ENCODE measurements around the gene SMOC2. TPM values are rescaled to one million over a fixed set of nuclear protein-coding genes. Genes with fewer than 3 reads are reported as not detected.

Gene SMOC2
- polyA plus RNA-seq, 1 donor (not counting 4 experiments of a cell fraction or from before 2014, with no cell fraction given), result 1.1 TPM

DNA sequence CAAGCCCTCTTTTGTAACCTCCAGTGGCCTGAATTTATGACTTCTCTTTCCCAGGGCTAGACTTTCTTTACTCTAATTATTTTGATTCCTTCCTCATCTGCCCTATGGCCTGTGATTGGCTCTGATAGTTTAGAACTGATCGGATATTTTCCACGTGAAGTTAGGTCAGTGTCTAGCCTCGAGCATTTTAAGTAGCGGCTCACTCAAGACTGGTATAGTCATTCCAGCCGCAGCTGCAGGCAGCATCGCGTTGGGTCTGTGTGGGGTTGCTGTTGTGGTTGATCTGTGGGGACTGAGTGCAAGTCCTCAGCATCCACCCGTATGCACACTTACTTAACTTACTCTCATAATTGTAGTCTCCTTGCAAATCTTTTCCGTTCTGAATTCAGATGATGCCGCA lies 105.7 kb downstream of the SMOC2 start:
- Histone ChIP-seq H3K9me3 (ENCODE audit: control insufficient read depth, low read depth, low read length) (no peaks in the 10 kb centered on the region), H4K20me1 (ENCODE audit: control insufficient read depth, extremely low read depth, insufficient read depth, low read length) (no peaks in the 10 kb centered on the region), H3K4me3 (ENCODE audit: control insufficient read depth in 2 of 3, extremely low read depth in 1 of 3, insufficient read depth in 2 of 3, low read depth in 1 of 3, low read length in 3 of 3) (no peak overlapping the region), H3K36me3 (ENCODE audit: control insufficient read depth in 2 of 2, extremely low read depth in 1 of 2, insufficient read depth in 2 of 2, low read length in 2 of 2) (no peaks in the 10 kb centered on the region), H3K9me1 (ENCODE audit: control insufficient read depth, extremely low read depth, insufficient read depth, low read length) (no peaks in the 10 kb centered on the region), H3K79me2 (ENCODE audit: control insufficient read depth, insufficient read depth, low read length) (no peaks in the 10 kb centered on the region), H3K4me2 (ENCODE audit: control insufficient read depth, extremely low read depth, insufficient read depth, low read depth, low read length) (no peak overlapping the region), H2AFZ (ENCODE audit: control insufficient read depth, low read length) (no peak overlapping the region), H3K9ac (ENCODE audit: control insufficient read depth, extremely low read depth, insufficient read depth, low read length) (no peak overlapping the region), H3K4me1 (ENCODE audit: control insufficient read depth, extremely low read depth, insufficient read depth, low read length) (no peaks in the 10 kb centered on the region), H3K27me3 (ENCODE audit: control insufficient read depth, extremely low read depth, insufficient read depth, low read length) (no peaks in the 10 kb centered on the region), H3K27ac (ENCODE audit: control insufficient read depth, insufficient read depth, low read length) (no peak overlapping the region)
- no peak for FAIRE-seq
- no peak for TF ChIP-seq EZH2 (IDR thresholded peaks at IDR 0.05; ENCODE audit: low read length)
- dilution Hi-C loops (cut with MboI; ENCODE audit: extremely low pct_ligation_motif_present, low sequenced_read_pairs), result no loop called here
- no peak for DNase-seq (ENCODE audit: low read depth, low spot score)

DNA sequence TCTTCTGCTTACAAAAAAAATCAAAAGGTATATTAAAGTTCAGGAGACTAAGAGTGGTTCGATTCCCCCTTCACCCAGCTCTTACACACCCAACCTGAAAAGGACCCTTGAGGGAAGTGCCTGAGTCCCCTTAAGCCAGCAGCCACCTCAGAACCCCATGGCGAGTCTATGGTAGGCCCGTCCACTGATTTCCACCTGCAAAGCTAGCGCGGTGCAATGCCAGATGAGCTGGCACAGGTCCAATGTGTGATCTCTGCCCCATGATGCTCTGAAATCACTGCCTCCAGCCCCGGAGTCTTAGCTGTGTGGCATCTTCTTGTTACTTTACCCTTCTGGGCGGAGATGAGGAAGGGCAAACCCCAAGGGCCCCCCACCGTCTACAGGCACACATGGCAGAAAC lies 109.3 kb downstream of the SMOC2 start:
- H3K9me3 ChIP-seq (ENCODE audit: control insufficient read depth, low read depth, low read length), result no peaks in the 10 kb centered on the region
- dilution Hi-C loops (cut with MboI; ENCODE audit: extremely low pct_ligation_motif_present, low sequenced_read_pairs), result no loop called here
- TF ChIP-seq EZH2 (IDR thresholded peaks at IDR 0.05; ENCODE audit: low read length), result no peak
- TF ChIP-seq, protein P1, sequence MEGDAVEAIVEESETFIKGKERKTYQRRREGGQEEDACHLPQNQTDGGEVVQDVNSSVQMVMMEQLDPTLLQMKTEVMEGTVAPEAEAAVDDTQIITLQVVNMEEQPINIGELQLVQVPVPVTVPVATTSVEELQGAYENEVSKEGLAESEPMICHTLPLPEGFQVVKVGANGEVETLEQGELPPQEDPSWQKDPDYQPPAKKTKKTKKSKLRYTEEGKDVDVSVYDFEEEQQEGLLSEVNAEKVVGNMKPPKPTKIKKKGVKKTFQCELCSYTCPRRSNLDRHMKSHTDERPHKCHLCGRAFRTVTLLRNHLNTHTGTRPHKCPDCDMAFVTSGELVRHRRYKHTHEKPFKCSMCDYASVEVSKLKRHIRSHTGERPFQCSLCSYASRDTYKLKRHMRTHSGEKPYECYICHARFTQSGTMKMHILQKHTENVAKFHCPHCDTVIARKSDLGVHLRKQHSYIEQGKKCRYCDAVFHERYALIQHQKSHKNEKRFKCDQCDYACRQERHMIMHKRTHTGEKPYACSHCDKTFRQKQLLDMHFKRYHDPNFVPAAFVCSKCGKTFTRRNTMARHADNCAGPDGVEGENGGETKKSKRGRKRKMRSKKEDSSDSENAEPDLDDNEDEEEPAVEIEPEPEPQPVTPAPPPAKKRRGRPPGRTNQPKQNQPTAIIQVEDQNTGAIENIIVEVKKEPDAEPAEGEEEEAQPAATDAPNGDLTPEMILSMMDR (optimal IDR thresholded peaks at IDR 0.05 in 1 of 3, IDR thresholded peaks at IDR 0.05 in 1 of 3, conservative IDR thresholded peaks at IDR 0.05 in 1 of 3; ENCODE audit: extremely low read depth in 1 of 3, insufficient read depth in 2 of 3, low read length in 3 of 3), result no peak
- no peak for FAIRE-seq
- no peaks in the 10 kb centered on the region for H3K27me3 ChIP-seq (ENCODE audit: control insufficient read depth, extremely low read depth, insufficient read depth, low read length)
- no peaks in the 10 kb centered on the region for H4K20me1 ChIP-seq (ENCODE audit: control insufficient read depth, extremely low read depth, insufficient read depth, low read length)
- no peaks in the 10 kb centered on the region for H3K36me3 ChIP-seq (ENCODE audit: control insufficient read depth in 2 of 2, extremely low read depth in 1 of 2, insufficient read depth in 2 of 2, low read length in 2 of 2)
- H3K9ac ChIP-seq (ENCODE audit: control insufficient read depth, extremely low read depth, insufficient read depth, low read length), result no peak overlapping the region
- H3K4me2 ChIP-seq (ENCODE audit: control insufficient read depth, extremely low read depth, insufficient read depth, low read depth, low read length), result no peak overlapping the region
- H3K4me1 ChIP-seq (ENCODE audit: control insufficient read depth, extremely low read depth, insufficient read depth, low read length), result no peaks in the 10 kb centered on the region
- no peaks in the 10 kb centered on the region for H3K9me1 ChIP-seq (ENCODE audit: control insufficient read depth, extremely low read depth, insufficient read depth, low read length)
- H2AFZ ChIP-seq (ENCODE audit: control insufficient read depth, low read length), result no peak overlapping the region
- no peak overlapping the region for H3K4me3 ChIP-seq (ENCODE audit: control insufficient read depth in 2 of 3, extremely low read depth in 1 of 3, insufficient read depth in 2 of 3, low read depth in 1 of 3, low read length in 3 of 3)
- no peaks in the 10 kb centered on the region for H3K79me2 ChIP-seq (ENCODE audit: control insufficient read depth, insufficient read depth, low read length)
- no peak overlapping the region for H3K27ac ChIP-seq (ENCODE audit: control insufficient read depth, insufficient read depth, low read length)
- DNase-seq (ENCODE audit: low read depth, low spot score), result no peak

DNA sequence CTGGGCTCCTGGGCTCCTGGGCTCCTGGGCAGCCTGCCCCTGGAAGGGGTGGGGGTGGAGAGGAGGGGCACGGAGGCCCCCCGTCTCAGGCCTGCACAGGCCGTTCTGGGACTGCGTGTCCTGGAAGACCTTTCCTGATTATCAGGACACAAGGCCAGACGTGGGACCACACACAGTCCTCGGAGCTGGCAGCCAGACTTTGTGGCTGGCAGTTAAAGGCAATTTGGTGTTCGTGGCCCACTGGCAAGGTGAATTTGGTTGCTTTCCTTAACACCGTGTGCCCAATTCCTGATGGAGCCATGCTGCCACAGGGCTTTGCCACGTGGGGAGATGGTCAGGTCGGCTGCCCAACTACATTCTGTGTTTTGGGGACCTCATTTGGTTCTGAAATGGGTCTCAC lies 113.5 kb downstream of the SMOC2 start:
- FAIRE-seq (no peak), DNase-seq (ENCODE audit: low read depth, low spot score) (no peak)
- Histone ChIP-seq H3K79me2 (ENCODE audit: control insufficient read depth, insufficient read depth, low read length) (no peaks in the 10 kb centered on the region), H3K9ac (ENCODE audit: control insufficient read depth, extremely low read depth, insufficient read depth, low read length) (no peak overlapping the region), H3K27ac (ENCODE audit: control insufficient read depth, insufficient read depth, low read length) (no peak overlapping the region), H3K27me3 (ENCODE audit: control insufficient read depth, extremely low read depth, insufficient read depth, low read length) (no peaks in the 10 kb centered on the region), H3K4me3 (ENCODE audit: control insufficient read depth in 2 of 3, extremely low read depth in 1 of 3, insufficient read depth in 2 of 3, low read depth in 1 of 3, low read length in 3 of 3) (no peak overlapping the region), H3K4me2 (ENCODE audit: control insufficient read depth, extremely low read depth, insufficient read depth, low read depth, low read length) (no peak overlapping the region), H4K20me1 (ENCODE audit: control insufficient read depth, extremely low read depth, insufficient read depth, low read length) (no peaks in the 10 kb centered on the region), H3K36me3 (ENCODE audit: control insufficient read depth in 2 of 2, extremely low read depth in 1 of 2, insufficient read depth in 2 of 2, low read length in 2 of 2) (no peaks in the 10 kb centered on the region), H3K4me1 (ENCODE audit: control insufficient read depth, extremely low read depth, insufficient read depth, low read length) (no peaks in the 10 kb centered on the region), H3K9me1 (ENCODE audit: control insufficient read depth, extremely low read depth, insufficient read depth, low read length) (no peaks in the 10 kb centered on the region), H2AFZ (ENCODE audit: control insufficient read depth, low read length) (no peak overlapping the region), H3K9me3 (ENCODE audit: control insufficient read depth, low read depth, low read length) (peaks cover 4% of the 10 kb centered on the region)
- dilution Hi-C loops (cut with MboI; ENCODE audit: extremely low pct_ligation_motif_present, low sequenced_read_pairs), result no loop called here
- TF ChIP-seq EZH2 (IDR thresholded peaks at IDR 0.05; ENCODE audit: low read length), result no peak
- TF ChIP-seq, protein P1 (optimal IDR thresholded peaks at IDR 0.05 in 1 of 3, IDR thresholded peaks at IDR 0.05 in 1 of 3, conservative IDR thresholded peaks at IDR 0.05 in 1 of 3; ENCODE audit: extremely low read depth in 1 of 3, insufficient read depth in 2 of 3, low read length in 3 of 3), result no peak
